OCI-M2 (cell line): ENCODE data around the gene RFX6.

Experiments
- DNase-seq: peaks from one replicate; lab custom pipeline; 2025; ENCODE audit not compliant: unreplicated experiment; lab: John Stamatoyannopoulos, UW

The RFX6 gene

GRCh38 chr6:116894669-116895068 is 17.6 kb downstream of the RFX6 start:
- no peak for DNase-seq

- DNase-seq, result no peak
Observed at GRCh38 chr6:116895935-116896334, 18.9 kb downstream of the RFX6 start.

- no peak for DNase-seq
Observed at GRCh38 chr6:116902634-116903033, 25.6 kb downstream of the RFX6 start.

- DNase-seq, result no peak
Observed at GRCh38 chr6:116922853-116923548, 46.0 kb downstream of the RFX6 start.

- no peak for DNase-seq
Observed at GRCh38 chr6:116924245-116924644, 47.2 kb downstream of the RFX6 start.

GRCh38 chr6:116925088-116925794 is 48.2 kb downstream of the RFX6 start:
- DNase-seq, result no peak

GRCh38 chr6:116928677-116929076 is 51.6 kb downstream of the RFX6 start:
- DNase-seq, result no peak

- no peak for DNase-seq
Observed at GRCh38 chr6:116929825-116930224, 52.8 kb downstream of the RFX6 start.

- DNase-seq, result no peak
Observed at GRCh38 chr6:116931456-116931855, 54.4 kb downstream of the RFX6 start.

GRCh38 chr6:116932496-116932895 is 55.5 kb downstream of the RFX6 start:
- no peak for DNase-seq

GRCh38 chr6:116933485-116933884 is 56.4 kb downstream of the RFX6 start:
- DNase-seq, result no peak

- DNase-seq, result no peak
Observed at GRCh38 chr6:116938305-116938704, 61.3 kb downstream of the RFX6 start.

GRCh38 chr6:116941727-116942126 is 64.7 kb downstream of the RFX6 start:
- no peak for DNase-seq

GRCh38 chr6:116945809-116946208 is 68.8 kb downstream of the RFX6 start:
- DNase-seq, result no peak

GRCh38 chr6:116948533-116949304 is 71.7 kb downstream of the RFX6 start:
- no peak for DNase-seq

GRCh38 chr6:116949964-116950363 is 72.9 kb downstream of the RFX6 start:
- no peak for DNase-seq

GRCh38 chr6:116954335-116954734 is 77.3 kb downstream of the RFX6 start:
- DNase-seq, result no peak

GRCh38 chr6:116954938-116955337 is 77.9 kb downstream of the RFX6 start:
- no peak for DNase-seq

- no peak for DNase-seq
Observed at GRCh38 chr6:116955773-116956172, 78.7 kb downstream of the RFX6 start.

- DNase-seq, result no peak
Observed at GRCh38 chr6:116963972-116964371, 86.9 kb downstream of the RFX6 start.

GRCh38 chr6:116966675-116967576 is 89.9 kb downstream of the RFX6 start:
- no peak for DNase-seq
